Skin of body (tissue), 3 donors: ENCODE data around the gene OR5AU1. TPM values are rescaled to one million over a fixed set of nuclear protein-coding genes. Genes with fewer than 3 reads are reported as not detected.
A peak's percentile ranks its signal among the peaks of the same experiment; 100 is the strongest.

Experiments
- DNase-seq: peaks from one replicate; lab custom pipeline; 2025; lab: John Stamatoyannopoulos, UW
- small RNA-seq: library from RNA; depleted of rRNA; stranded (forward); fragments of <200 nt; gene quantifications from one replicate; pipeline ENCODE3, GENCODE V24; 2014; ENCODE audit warnings: low replicate concordance
- total RNA-seq: library from RNA; depleted of rRNA; stranded (reverse); fragments of >200 nt; gene quantifications from one replicate; pipeline ENCODE4 v1.2.3, GENCODE V29; 2014

Gene OR5AU1
- total RNA-seq, 1 donor from 2014 or later: not detected

- no peak for DNase-seq
Measured at GRCh38 chr14:21107283-21107800, 48.5 kb downstream of the OR5AU1 start.

GRCh38 chr14:21106498-21107282 lies 49.2 kb downstream of the OR5AU1 start:
- DNase-seq: peak; percentile 79

GRCh38 chr14:21106176-21106497 lies 49.7 kb downstream of the OR5AU1 start:
- no peak for DNase-seq

DNA sequence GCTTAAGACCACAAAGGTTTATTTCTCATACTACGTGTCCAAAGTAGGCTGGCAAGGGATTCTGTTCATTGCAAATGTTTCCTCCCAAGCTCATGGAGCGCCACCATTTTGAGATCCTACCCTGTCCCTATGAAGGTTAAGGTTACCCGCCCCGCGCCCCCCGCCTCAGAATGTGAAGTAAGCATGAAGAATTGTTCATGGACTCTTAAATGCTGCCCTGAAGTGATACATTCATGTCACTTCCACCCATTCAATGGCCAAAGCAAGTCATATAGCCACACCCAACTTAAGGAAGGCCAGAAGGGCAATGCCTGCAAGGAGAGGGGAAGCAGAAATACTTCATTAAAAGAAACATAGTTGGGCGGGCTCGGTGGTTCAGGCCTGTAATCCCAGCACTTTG lies 50.8 kb downstream of the OR5AU1 start:
- DNase-seq: no peak

Small RNA genes within 50 kb of the gene (small RNA-seq; reads per million reads assigned to genes)
- gene RNU6-252P: not detected

Other genes with a start within 250 kb of the OR5AU1 start
- 6.1 TPM for gene RNASE2, start 200.6 kb downstream of the OR5AU1 start, total RNA-seq
- gene METTL17, start 166.1 kb downstream of the OR5AU1 start, total RNA-seq: 34.0 TPM
- 9.5 TPM for gene SLC39A2, start 156.8 kb downstream of the OR5AU1 start, total RNA-seq
- gene NDRG2, start 131.0 kb downstream of the OR5AU1 start, total RNA-seq: 113 TPM
- not detected for gene TPPP2, start 125.8 kb downstream of the OR5AU1 start, total RNA-seq
- not detected for gene RNASE13, start 121.3 kb downstream of the OR5AU1 start, total RNA-seq
- 0.79 TPM for gene RNASE7, start 113.7 kb downstream of the OR5AU1 start, total RNA-seq
- not detected for gene RNASE8, start 98.2 kb downstream of the OR5AU1 start, total RNA-seq
- 37.2 TPM for gene ARHGEF40, start 85.8 kb downstream of the OR5AU1 start, total RNA-seq
- gene ZNF219, start 57.4 kb downstream of the OR5AU1 start, total RNA-seq: 5.4 TPM
- gene TMEM253, start 55.0 kb downstream of the OR5AU1 start, total RNA-seq: 0.39 TPM
- gene HNRNPC, start 113.4 kb upstream of the OR5AU1 start, total RNA-seq: 415 TPM
- gene RPGRIP1, start 124.0 kb upstream of the OR5AU1 start, total RNA-seq: 0.10 TPM
- 58.1 TPM for gene SUPT16H, start 228.0 kb upstream of the OR5AU1 start, total RNA-seq